Stimulated activated CD8-positive, alpha-beta memory T cell treated with anti-CD3 and anti-CD28 coated beads, Interleukin-7, amount 100 ng/mL, for 48 hours (primary cell): ENCODE measurements around the gene IQSEC1.

ENCODE experiments used
- DNase-seq, 2 donors: peaks; one replicate each; pipeline ENCODE4 v3.0.0-alpha.2; 2020; ENCODE audit warnings: low read depth in 1 of 2; ENCODE audit errors: extremely low read depth in 1 of 2

IQSEC1 gene

DNA sequence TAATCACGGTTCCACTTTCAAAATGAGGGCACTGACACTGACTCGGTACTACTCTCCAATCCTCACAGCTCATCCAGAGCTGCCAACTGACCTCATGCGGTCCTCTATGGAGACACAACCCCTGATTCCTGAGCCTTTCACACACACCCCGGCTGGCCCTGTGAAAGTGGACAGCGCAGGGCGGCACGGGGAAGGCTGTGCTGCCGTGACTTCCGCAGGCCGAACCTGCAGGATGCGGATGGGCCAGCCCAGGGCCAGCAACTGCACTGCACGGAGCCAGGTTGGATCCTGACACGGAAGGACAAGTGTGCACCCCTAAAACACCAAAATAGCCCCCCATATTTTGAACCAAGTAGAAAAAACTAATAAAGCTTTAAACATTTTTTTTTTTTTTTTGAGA lies 41.0 kb downstream of the IQSEC1 start:
- DNase-seq, result no peak

DNA sequence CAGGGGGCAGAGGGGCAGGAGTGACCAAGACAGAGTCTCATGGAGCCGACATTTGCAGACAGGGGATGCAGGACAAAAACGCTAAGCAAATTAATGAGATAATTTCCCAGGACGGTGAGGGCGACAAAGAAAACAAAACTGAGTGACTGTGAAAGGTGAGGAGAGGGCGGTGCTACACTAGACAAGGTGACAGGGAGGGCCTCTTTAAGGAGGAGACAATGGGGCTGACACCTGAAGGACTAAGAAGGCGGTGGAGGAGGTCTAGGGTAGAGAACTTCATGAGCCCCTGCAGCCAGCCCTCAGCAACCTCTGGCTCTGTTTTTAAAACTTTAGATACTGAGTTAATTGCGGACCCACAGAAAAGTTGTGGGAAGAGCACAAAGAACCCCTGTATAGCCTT lies 41.6 kb downstream of the IQSEC1 start:
- DNase-seq, result no peak

DNA sequence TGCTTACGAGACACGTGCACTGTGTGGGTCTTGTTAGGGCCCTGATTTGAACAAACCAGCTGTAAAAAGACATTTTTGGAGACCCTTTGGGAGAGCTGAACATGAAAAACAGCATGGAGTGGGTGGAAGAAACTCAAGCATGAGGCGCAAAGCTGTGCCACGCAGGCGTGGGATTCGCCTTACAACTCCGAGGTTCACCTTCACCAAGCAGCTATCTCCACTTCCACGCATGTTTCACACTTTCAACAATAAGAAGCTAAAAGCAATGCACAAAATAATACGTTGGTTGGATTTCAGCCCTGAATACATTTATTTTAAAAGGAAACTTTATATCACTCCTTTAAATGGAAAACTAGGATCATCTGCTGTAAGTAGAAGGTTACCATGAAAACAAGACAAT lies 42.5 kb downstream of the IQSEC1 start:
- DNase-seq, result no peak

DNA sequence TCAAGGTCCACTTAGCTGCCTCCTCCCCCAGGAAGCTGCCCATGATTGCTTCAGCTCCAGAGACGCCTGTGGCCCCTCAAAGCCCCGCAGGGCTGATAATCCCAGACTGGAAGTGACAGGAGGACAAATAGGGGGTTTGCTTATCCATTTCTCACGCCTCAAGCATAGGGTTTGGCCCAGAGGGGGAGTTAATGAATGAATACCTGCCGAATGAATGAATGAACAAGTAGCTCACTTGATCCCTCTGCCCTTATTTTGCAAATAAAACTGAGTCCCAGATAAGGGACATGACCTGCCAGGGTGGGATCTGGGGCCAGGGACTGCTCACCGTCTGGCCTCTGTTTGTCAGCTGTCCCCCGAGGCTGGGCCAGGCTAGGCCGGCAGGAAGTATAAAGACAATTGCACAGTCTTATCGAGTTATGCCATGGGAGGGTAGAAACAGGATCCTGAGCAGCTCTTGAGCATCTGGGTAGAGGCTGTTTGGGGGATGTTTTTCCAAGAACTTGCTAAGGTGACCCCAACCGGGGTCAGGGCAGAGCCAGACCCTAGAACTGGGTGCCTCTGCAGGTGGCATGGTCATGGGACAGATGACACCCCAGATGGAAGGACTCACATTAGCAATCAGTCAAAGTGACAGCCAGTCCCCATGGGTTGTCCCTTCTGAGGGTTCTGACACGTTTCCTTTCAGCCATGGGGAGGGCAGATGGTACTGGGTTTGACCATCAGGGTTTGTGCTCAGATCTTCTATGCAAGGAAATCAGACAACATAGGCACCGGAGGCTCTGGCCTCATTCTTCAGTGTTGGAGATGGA lies 45.0 kb downstream of the IQSEC1 start:
- no peak for DNase-seq

DNA sequence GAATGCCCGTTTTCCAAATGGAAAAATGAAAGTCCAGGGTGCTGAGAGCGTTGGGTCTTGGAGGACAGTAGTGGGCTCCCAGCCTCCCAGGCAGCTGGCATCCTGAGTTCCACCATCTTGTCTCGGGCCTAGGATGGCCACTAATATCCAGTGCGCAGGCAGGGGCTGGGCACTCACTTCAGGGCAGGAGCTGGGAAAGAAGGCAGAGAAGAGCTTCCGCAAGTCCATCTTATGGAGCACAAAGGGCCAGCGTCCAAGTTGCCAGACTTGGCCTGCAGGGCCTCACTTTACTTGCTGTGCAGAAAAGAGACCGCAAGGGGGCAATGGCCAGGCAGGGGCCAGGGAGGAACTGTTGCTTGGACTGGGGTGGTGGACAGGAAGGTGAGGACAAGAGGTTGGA lies 46.1 kb downstream of the IQSEC1 start:
- DNase-seq, result no peak

DNA sequence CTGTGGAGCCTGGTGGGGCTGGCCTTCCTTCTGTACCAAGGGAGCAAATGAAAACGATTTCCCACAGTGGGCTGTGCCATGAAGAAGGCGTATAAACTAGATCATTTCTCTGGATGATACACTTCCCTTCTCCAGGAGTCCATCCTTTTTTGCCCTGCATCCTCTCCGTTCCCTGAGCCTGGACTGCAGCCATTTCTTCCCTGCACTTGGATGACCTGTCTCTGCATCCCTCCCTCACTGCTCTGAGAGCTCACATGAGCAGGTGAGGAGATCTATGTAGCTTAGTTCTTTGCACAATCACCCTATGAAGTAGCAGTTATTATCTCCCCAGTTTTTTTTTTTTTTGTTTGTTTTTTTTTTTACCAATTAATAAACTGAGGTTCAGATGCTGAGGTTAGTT lies 46.7 kb downstream of the IQSEC1 start:
- no peak for DNase-seq

DNA sequence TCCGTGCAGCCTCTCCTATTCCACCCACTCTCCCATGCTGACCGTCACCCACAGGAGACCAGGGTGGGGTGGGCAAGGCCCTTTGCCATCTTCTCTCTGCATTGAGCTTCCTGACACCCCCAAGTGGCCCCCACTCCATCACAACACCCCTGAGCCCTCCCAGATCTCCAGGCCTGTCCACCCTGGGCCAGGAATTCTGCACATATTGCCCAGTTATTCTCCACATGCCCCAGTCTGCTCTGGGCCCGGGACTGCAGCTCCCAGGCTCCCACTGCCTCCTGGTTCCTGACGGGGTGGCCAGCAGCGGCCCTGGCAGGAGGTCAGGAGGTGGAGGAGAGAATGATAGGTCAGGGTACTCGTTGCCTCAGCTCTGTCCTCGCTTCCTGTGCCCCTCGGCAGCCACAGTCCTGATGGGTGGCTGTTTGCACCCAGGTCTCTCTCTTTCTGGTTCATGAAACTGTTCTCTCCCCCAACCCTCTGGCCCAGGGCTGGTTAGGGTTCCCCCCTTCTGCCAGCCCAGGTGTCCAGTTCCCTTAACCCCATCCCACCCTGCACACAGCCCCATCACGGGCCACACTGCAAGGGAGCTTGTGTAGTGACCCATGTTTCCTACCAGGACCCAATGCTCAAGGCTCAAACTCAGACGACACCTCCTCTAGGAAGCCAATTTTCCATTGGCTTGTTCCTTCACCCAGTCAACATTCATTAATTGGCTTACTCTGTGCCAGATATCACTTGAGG lies 47.3 kb downstream of the IQSEC1 start:
- DNase-seq, result no peak

DNA sequence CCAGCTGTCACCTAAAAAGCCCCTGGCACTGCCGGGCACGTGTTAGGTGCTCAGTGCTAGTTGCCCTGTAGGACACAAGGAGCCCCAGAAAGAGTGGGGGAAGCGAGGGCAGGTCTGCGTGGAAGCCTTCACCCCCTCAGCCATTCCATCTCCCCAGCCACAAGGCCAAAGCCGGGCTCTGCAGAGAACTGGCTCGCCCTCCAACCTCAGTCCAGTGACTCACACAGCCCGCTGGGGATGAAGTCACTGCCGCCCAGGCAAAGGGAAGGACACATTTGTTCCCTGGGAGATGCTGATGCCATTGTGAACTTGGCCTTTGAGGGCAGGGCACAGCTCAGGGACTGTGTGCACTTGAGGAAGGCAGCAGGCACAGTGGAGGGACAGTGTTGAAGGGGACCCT lies 48.1 kb downstream of the IQSEC1 start:
- no peak for DNase-seq

DNA sequence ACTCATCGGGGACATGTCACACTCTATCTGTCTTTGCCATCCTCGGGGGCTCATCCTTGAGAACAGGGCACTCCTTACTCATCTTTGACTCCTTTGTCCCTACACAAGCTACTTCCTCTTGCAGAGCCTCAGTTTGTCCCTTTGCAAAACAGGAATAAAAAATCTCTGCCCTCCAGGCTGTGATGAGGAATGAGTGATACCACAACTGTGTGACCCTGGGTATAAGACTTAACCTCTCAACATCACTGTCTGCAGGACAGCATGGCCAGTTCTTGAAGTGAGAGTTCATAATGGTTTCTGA lies 48.5 kb downstream of the IQSEC1 start:
- DNase-seq, result no peak

DNA sequence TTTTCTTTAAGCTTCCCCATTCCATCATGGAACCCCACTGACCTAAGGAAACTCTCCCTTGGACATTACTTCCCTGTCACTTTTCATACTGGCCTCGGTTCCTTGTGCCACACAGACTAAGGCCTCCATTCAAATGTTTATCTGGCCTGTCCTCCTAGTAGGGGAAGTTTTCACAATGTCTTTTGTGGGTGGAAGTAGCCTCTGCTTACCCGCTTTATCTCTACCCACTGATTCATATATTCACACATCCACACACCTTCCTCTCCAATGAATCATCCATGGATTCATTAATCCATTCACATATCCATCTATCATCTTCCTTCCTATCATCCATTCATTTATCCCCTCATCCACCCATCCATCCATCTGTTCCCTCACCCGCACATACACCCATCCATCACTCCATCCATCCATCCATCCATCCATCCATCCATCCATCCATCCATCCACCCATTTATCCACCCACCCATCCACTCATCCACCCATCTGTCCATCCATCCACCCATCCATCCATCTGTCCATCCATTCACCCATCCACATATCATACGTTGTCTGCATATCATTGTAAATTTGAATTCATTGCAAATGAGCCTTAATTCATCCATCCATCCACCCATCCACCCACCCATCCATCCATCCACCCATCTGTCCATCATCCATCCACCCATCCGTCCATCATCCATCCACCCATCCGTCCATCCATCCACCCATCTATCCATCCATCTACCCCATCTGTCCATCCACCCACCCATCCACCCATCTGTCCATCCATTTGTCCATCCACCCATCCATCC lies 49.1 kb downstream of the IQSEC1 start:
- DNase-seq, result no peak

DNA sequence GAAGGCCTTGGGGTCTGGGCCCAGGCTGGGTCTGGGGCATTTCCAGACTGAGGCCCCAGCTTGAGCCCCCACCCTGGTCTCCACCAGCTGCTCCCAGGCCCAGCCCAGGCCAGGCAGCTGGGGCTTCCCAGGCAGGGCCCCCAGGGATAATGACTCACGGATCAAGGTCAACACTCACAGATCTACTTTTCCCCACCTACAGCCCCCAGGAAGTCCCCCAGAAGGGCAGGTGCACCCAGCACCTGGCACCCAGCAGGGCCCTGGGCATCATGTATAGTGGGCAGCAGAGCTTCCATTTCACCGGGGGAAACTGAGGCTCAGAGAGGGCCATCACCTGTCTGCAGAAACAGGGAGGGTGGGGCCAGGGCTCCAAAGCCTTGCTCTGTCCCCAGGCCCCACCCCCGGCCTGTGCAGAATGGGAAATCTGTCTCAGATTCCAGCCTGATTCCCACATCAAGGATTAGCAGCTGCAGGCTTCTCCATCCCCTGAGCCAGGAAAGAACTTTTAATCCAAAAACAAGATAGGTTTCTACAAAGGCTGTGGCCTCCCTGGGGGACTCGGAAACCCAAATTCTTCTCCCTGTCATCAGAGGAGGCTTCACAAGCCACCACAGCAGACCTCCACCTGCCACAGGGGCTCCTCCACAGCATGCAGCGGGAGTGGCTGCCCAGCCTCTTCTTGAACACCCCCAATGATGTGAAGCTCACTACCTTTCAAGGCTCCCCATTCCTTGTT lies 49.8 kb downstream of the IQSEC1 start:
- DNase-seq, result no peak

DNA sequence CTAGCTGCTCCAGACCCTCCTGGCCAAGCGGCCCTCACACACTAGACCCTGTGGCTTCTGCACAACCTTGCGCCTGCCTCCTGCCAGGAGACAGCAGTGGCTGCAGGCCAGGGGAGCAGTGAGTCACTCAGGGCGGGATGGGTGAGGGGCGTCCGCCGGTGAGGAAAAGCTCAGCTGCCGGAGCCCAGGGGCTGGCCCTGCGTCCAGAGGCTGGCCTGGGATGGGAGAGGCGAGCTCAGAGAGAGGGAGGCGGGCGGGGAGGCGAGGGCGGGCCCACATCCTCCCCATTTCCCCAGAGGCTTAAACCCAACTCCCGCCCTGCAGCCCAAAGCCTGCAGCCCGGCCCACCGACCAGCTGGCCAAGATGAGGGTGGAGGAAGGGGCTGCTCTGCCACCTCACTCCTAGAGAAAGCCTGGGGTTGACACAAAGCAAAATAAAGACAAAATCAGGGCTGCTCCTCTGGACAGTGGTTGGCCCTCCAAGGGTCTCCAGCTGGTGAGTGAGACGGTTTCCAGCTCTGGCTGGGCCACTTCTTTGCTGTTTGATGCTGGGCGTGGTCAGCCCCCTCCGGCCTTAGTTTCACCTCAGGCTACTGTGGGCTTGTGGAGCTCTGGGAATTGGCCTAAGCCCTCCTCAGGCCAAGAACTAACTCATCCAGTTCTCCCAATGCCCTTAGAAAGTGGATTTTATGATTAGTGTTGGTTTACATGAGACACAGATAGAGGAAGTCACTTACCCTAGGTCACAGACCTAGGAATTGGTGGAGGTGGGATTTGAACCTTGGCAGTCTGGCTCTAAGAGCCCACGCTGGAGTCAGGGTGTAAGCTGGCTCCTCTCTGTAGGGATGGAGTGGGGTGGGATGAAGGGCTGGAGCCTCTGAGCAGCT lies 50.6 kb downstream of the IQSEC1 start:
- DNase-seq, result no peak

DNA sequence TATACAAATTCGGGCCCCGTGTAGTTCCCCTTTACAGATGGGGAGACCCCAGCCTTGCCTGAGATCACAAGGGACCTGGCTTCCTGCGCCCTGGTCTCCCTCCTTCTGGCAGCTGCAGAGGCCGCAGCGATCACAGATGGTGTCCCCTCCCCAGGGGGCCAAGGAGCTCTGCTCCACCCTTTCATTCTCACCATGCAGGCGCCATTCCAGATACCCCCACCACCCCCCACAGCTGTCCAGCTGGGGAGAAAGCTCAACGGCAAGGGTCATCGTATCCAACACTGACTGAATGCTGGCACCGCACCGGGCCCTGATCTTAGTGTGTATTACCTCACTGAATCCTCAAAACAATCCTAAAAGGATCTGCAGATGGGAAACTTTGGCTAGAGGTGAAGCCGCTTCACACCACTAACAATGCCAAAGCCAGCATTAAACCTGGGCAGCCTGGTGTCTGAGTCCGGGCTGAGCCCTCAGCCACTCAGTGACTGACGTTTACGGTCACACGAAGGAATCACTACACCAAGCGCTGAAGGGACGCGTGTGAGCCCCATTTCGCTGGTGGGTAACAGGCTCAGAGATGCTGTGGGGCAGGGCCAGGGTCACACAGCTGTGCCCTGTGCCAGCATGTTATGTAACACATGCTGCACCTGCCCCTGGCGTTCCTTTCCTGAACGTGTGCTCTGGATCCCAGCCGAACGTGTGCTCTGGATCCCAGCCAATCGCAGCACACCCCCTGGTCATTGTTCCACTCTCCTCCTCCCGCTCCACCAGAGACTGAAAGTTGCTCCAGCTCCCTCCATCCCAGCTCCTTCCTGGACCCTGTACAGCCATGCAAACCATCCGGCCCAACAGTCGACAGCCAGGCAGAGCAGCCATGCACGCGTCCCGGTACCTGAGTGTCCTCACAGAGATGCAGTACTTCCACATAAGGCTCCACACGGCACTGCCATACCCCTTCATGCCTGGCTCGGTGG lies 51.8 kb downstream of the IQSEC1 start:
- no peak for DNase-seq

DNA sequence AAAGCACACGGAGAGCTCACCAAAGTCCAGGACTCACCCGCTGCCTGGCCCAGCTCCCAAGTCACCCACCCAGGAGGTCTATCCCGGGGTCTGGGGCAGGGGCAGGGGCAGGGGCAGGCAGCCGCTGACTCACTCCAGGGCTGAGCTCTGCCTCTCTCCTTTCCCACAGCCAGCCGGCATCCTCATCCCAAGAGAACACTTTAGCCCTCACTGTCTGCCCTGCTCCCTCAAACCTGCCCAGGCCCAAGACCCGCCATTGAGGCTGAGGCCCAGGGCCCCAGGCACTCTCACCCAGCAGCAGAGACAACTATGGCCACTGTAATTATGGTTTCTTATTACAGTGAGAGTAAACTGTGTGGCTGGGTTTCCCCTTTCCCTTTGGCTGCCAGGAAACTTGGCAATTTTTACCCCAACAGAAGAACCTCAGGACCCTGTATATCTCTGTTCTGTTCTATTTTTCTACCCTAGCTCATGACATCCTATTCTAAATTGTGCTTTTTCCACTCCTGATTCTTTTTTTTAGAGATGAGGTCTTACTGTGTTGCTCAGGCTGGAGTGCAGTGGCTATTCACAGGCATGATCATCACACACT lies 53.0 kb downstream of the IQSEC1 start:
- DNase-seq, result no peak

DNA sequence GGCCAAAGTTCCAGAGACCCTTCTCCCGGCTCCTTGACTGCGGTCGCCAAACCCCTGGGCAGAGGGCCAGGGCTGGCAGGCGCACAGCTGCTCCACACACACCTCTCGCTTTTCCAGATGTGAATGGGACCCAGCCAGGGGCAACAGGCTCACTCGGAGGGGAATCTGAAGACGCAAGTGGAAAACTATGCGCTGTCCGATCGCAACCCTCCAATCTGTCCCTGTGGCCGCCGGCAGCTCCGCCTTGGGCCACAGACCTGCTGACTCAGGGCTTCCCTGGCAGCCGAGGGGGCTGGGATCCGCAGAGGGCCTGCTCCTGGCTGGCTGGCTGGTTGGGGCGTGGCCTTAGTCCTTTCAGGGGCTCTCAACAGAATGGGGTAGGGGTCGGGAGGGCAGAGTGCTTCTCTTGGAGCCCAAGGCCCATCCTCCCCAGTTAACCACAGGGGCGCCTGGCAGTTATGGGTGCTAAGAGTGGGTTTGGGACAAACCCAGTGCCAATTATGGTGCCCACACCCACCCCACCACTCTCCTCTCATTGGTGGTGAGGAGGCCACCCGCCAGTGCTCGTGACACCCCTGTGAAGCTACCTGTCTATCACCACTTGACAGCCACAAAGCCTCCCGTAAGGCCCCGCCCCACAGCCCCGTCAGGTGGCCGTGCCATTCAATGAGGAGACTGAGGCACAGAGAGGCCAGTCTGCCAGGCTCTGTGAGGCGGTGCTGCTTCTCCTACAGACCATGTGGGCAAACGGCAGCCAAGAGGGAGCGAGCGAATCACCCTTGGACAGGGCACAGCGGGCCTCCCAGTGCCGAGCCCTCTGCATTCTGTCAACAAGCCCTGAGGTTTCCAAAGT lies 53.8 kb downstream of the IQSEC1 start:
- no peak for DNase-seq

DNA sequence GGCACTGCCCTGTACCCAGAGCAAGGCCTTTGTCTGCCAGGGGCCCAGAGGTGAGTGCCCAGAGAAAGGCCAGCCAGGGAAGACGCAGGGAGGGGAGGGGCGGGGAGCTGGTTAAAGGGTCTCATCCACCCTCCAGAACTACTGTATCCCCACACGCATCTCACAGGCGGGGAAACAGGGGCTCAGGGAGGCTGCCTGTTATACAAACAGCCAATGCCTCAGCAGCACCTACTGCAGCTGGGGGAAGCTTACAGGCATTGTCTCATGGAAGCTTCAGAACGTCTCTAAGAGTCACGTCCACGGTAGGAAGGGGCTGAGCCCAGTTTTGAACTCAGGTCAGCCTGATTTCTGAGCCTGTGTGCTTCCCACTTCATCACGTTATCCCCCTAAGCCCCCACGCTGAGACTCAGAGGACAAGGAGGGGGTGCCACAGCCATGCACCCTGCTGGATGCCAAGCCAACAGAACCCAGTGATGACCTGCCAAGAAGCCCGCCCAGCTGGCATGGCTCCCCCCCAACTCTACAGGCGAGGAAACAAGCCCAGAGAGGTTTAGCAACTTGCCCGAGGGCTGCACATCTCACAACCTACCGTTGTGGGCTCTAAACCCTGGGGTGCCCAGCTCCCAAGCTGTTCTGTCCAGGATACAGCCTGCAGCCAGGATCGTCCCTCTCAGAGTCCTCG lies 54.5 kb downstream of the IQSEC1 start:
- DNase-seq, result no peak

DNA sequence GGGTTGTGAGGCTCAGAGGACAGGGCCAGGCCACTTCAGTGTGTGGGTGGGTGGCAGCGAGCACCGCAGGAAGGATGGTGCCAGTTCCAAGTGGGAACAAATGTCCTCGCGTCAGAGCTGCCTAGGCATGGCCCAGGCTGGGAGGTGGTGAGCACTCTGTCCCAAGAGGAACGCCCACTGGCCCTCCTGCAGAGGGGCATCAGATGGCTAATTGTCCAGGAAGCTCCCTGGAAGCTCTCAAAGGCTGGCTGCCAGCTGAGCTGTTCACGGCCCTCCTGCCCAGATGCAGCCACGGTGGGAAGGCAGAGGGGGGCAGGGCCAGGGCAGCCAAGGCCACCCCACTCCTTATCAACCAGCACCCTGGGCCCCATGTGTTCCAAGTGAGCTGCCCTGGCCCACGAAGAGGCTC lies 55.2 kb downstream of the IQSEC1 start:
- DNase-seq, result no peak
